ENCODE measurements around the gene EXOC3L1. TPM values are rescaled to one million over a fixed set of nuclear protein-coding genes. Genes with fewer than 3 reads are reported as not detected.

The EXOC3L1 gene
- total RNA-seq, 1 donor from 2014 or later = 4.1 TPM

- ATAC-seq = no peak
- DNase-seq = no peak
- intact Hi-C loops (cut with micrococcal nuclease) = loop anchor here (5.0 kb wide), 1 partner anchor 179 kb away; no protein-coding TSS in a partner anchor
Observed at GRCh38 chr16:67156143-67156844, 33.6 kb downstream of the EXOC3L1 start.

GRCh38 chr16:67155295-67156142 lies 34.4 kb downstream of the EXOC3L1 start:
- ATAC-seq (peak; percentile 61), DNase-seq (peak; percentile 90)
- intact Hi-C loops (cut with micrococcal nuclease) = loop anchor here (5.0 kb wide), 1 partner anchor 178 kb away; no protein-coding TSS in a partner anchor

GRCh38 chr16:67154578-67155294 lies 35.2 kb downstream of the EXOC3L1 start:
- ATAC-seq (no peak), DNase-seq (no peak)
- intact Hi-C loops (cut with micrococcal nuclease) = loop anchor here (5.0 kb wide), 1 partner anchor 177 kb away; no protein-coding TSS in a partner anchor

GRCh38 chr16:67151431-67152097 lies 38.4 kb downstream of the EXOC3L1 start:
- intact Hi-C loops (cut with micrococcal nuclease) = no loop called here
- no peak for ATAC-seq
- DNase-seq = no peak

GRCh38 chr16:67150833-67151396 lies 39.0 kb downstream of the EXOC3L1 start, which contains the start of gene B3GNT9:
Gene B3GNT9 (minus strand): TSS chr16:67150998. CDS start chr16:67150485, 513 bp downstream.
- DNase-seq = peak; percentile 89
- intact Hi-C loops (cut with micrococcal nuclease) = no loop called here
- ATAC-seq = peak; percentile 84

GRCh38 chr16:67150047-67150832 lies 39.7 kb downstream of the EXOC3L1 start:
- ATAC-seq = peak; percentile 66
- intact Hi-C loops (cut with micrococcal nuclease) = no loop called here
- peak; percentile 74 for DNase-seq

GRCh38 chr16:67149276-67150046 lies 40.5 kb downstream of the EXOC3L1 start:
- ATAC-seq (no peak), DNase-seq (no peak)
- intact Hi-C loops (cut with micrococcal nuclease) = no loop called here

GRCh38 chr16:67148656-67149275 lies 41.2 kb downstream of the EXOC3L1 start:
- no peak for DNase-seq
- intact Hi-C loops (cut with micrococcal nuclease) = no loop called here

GRCh38 chr16:67148221-67148620 lies 41.7 kb downstream of the EXOC3L1 start:
- intact Hi-C loops (cut with micrococcal nuclease) = no loop called here
- DNase-seq = no peak
- no peak for ATAC-seq

More at GRCh38 chr16:67148656-67149275, 41.2 kb downstream of the EXOC3L1 start:
- no peak for ATAC-seq

GRCh38 chr16:67147437-67148140 lies 42.3 kb downstream of the EXOC3L1 start:
- ATAC-seq = no peak
- no peak for DNase-seq
- intact Hi-C loops (cut with micrococcal nuclease) = no loop called here

- intact Hi-C loops (cut with micrococcal nuclease) = no loop called here
- DNase-seq (no peak), ATAC-seq (no peak)
Observed at GRCh38 chr16:67146523-67147357, 43.2 kb downstream of the EXOC3L1 start.

- ATAC-seq = no peak
- no peak for DNase-seq
- intact Hi-C loops (cut with micrococcal nuclease) = no loop called here
Observed at GRCh38 chr16:67145746-67146145, 44.2 kb downstream of the EXOC3L1 start.

- ATAC-seq (no peak), DNase-seq (no peak)
- intact Hi-C loops (cut with micrococcal nuclease) = no loop called here
Observed at GRCh38 chr16:67144943-67145342, 45.0 kb downstream of the EXOC3L1 start.

- intact Hi-C loops (cut with micrococcal nuclease) = no loop called here
- DNase-seq = no peak
Observed at GRCh38 chr16:67142342-67142741, 47.6 kb downstream of the EXOC3L1 start.

GRCh38 chr16:67141391-67141790 lies 48.5 kb downstream of the EXOC3L1 start:
- DNase-seq (no peak), ATAC-seq (no peak)
- intact Hi-C loops (cut with micrococcal nuclease) = no loop called here

More at GRCh38 chr16:67142342-67142741, 47.6 kb downstream of the EXOC3L1 start:
- ATAC-seq = no peak
